Measurements from ENCODE around the gene IQSEC2.

Gene IQSEC2

GRCh38 chrX:53281321-53281822 is at the start of gene IQSEC2:
Gene IQSEC2, minus strand, starts transcription at chrX:53281584.
- no peak for DNase-seq (ENCODE audit: low spot score in 2 of 2)
- no peak for ATAC-seq
- no peaks in the 10 kb centered on the region for H3K9me3 Mint-ChIP-seq
- H3K36me3 Mint-ChIP-seq = no peaks in the 10 kb centered on the region
- peak within 1 kb of the TSS; percentile 57 for H3K4me3 Mint-ChIP-seq
- peak within 1 kb of the TSS; percentile 81 for H3K27ac Mint-ChIP-seq
- H3K4me1 Mint-ChIP-seq = peaks cover 10% of the 10 kb centered on the region

GRCh38 chrX:53330331-53330730 is 48.9 kb upstream of the IQSEC2 start:
- DNase-seq (ENCODE audit: low spot score in 2 of 2) (no peak), ATAC-seq (no peak)
- Mint-ChIP-seq H3K36me3 (no peaks in the 10 kb centered on the region), H3K4me1 (no peaks in the 10 kb centered on the region), H3K4me3 (no peak overlapping the region), H3K27ac (no peak overlapping the region), H3K9me3 (no peaks in the 10 kb centered on the region)

GRCh38 chrX:53324803-53325202 is 43.4 kb upstream of the IQSEC2 start:
- Mint-ChIP-seq H3K9me3 (no peaks in the 10 kb centered on the region), H3K4me1 (peaks cover 15% of the 10 kb centered on the region), H3K36me3 (no peaks in the 10 kb centered on the region), H3K27ac (no peak overlapping the region), H3K4me3 (no peak overlapping the region)
- no peak for ATAC-seq
- no peak for DNase-seq (ENCODE audit: low spot score in 2 of 2)

GRCh38 chrX:53324085-53324484 is 42.7 kb upstream of the IQSEC2 start:
- ATAC-seq (no peak), DNase-seq (ENCODE audit: low spot score in 2 of 2) (no peak)
- Mint-ChIP-seq H3K27ac (no peak overlapping the region), H3K9me3 (no peaks in the 10 kb centered on the region), H3K36me3 (no peaks in the 10 kb centered on the region), H3K4me3 (no peak overlapping the region), H3K4me1 (peaks cover 18% of the 10 kb centered on the region)

GRCh38 chrX:53323196-53323595 is 41.8 kb upstream of the IQSEC2 start:
- no peak for ATAC-seq
- H3K4me3 Mint-ChIP-seq = no peak overlapping the region

GRCh38 chrX:53321943-53322497 is 40.6 kb upstream of the IQSEC2 start:
- DNase-seq (ENCODE audit: low spot score in 2 of 2) = no peak
- Mint-ChIP-seq H3K36me3 (no peaks in the 10 kb centered on the region), H3K9me3 (no peaks in the 10 kb centered on the region), H3K27ac (no peak overlapping the region), H3K4me3 (peak overlapping the region; percentile 79), H3K4me1 (peaks cover 29% of the 10 kb centered on the region)
- ATAC-seq = no peak

More at GRCh38 chrX:53323196-53323595, 41.8 kb upstream of the IQSEC2 start:
- Mint-ChIP-seq H3K9me3 (no peaks in the 10 kb centered on the region), H3K4me1 (peaks cover 18% of the 10 kb centered on the region), H3K36me3 (no peaks in the 10 kb centered on the region), H3K27ac (no peak overlapping the region)
- DNase-seq (ENCODE audit: low spot score in 2 of 2) = no peak

GRCh38 chrX:53321230-53321942 is 40.0 kb upstream of the IQSEC2 start:
- no peaks in the 10 kb centered on the region for H3K36me3 Mint-ChIP-seq
- H3K27ac Mint-ChIP-seq = no peak overlapping the region
- H3K4me1 Mint-ChIP-seq = peaks cover 30% of the 10 kb centered on the region
- DNase-seq (ENCODE audit: low spot score in 2 of 2) (no peak), ATAC-seq (peak; percentile 59)
- peak overlapping the region; percentile 79 for H3K4me3 Mint-ChIP-seq
- H3K9me3 Mint-ChIP-seq = no peaks in the 10 kb centered on the region

GRCh38 chrX:53320543-53321229 is 39.3 kb upstream of the IQSEC2 start:
- ATAC-seq (peak; percentile 57), DNase-seq (ENCODE audit: low spot score in 2 of 2) (peak; percentile 5 to 49)
- peak overlapping the region; percentile 79 for H3K4me3 Mint-ChIP-seq
- no peak overlapping the region for H3K27ac Mint-ChIP-seq
- H3K9me3 Mint-ChIP-seq = no peaks in the 10 kb centered on the region
- peaks cover 30% of the 10 kb centered on the region for H3K4me1 Mint-ChIP-seq
- no peaks in the 10 kb centered on the region for H3K36me3 Mint-ChIP-seq

- no peak for ATAC-seq
- Mint-ChIP-seq H3K9me3 (no peaks in the 10 kb centered on the region), H3K27ac (peak overlapping the region; percentile 70)
Measured at GRCh38 chrX:53319614-53320542, 38.5 kb upstream of the IQSEC2 start.

GRCh38 chrX:53318766-53319353 is 37.5 kb upstream of the IQSEC2 start:
- H3K4me1 Mint-ChIP-seq = peaks cover 30% of the 10 kb centered on the region
- no peak overlapping the region for H3K27ac Mint-ChIP-seq
- H3K4me3 Mint-ChIP-seq = peak overlapping the region; percentile 79
- ATAC-seq (no peak), DNase-seq (ENCODE audit: low spot score in 2 of 2) (no peak)
- no peaks in the 10 kb centered on the region for H3K36me3 Mint-ChIP-seq
- H3K9me3 Mint-ChIP-seq = no peaks in the 10 kb centered on the region

More at GRCh38 chrX:53319614-53320542, 38.5 kb upstream of the IQSEC2 start:
- H3K4me3 Mint-ChIP-seq = peak overlapping the region; percentile 79
- H3K4me1 Mint-ChIP-seq = peaks cover 30% of the 10 kb centered on the region
- DNase-seq (ENCODE audit: low spot score in 2 of 2) = no peak
- H3K36me3 Mint-ChIP-seq = no peaks in the 10 kb centered on the region

GRCh38 chrX:53317365-53318069 is 36.1 kb upstream of the IQSEC2 start:
- Mint-ChIP-seq H3K27ac (no peak overlapping the region), H3K36me3 (no peaks in the 10 kb centered on the region), H3K9me3 (no peaks in the 10 kb centered on the region), H3K4me1 (peaks cover 30% of the 10 kb centered on the region), H3K4me3 (no peak overlapping the region)
- ATAC-seq (peak; percentile 89), DNase-seq (ENCODE audit: low spot score in 2 of 2) (peak; percentile 57 to 81)

GRCh38 chrX:53316860-53317237 is 35.5 kb upstream of the IQSEC2 start:
- peaks cover 25% of the 10 kb centered on the region for H3K4me1 Mint-ChIP-seq

GRCh38 chrX:53316111-53316859 is 34.9 kb upstream of the IQSEC2 start:
- peaks cover 21% of the 10 kb centered on the region for H3K4me1 Mint-ChIP-seq
- no peak overlapping the region for H3K27ac Mint-ChIP-seq
- no peaks in the 10 kb centered on the region for H3K9me3 Mint-ChIP-seq
- no peak for DNase-seq (ENCODE audit: low spot score in 2 of 2)
- H3K4me3 Mint-ChIP-seq = no peak overlapping the region
- ATAC-seq = no peak
- no peaks in the 10 kb centered on the region for H3K36me3 Mint-ChIP-seq

More at GRCh38 chrX:53316860-53317237, 35.5 kb upstream of the IQSEC2 start:
- no peaks in the 10 kb centered on the region for H3K36me3 Mint-ChIP-seq
- no peak overlapping the region for H3K4me3 Mint-ChIP-seq
- H3K27ac Mint-ChIP-seq = no peak overlapping the region
- DNase-seq (ENCODE audit: low spot score in 2 of 2) (no peak), ATAC-seq (no peak)
- H3K9me3 Mint-ChIP-seq = no peaks in the 10 kb centered on the region

Data from stimulated activated effector memory CD8-positive, alpha-beta T cell treated with anti-CD3 and anti-CD28 coated beads, Interleukin-12 subunit alpha, Interleukin-12 subunit beta, amount 100 ng/mL, for 72 hours (primary cell).